OCI-LY3 (cell line): Measurements from ENCODE around the gene ERF.

Experiments
- EZH2phosphoT487 ChIP-seq: fragments of 200-600 bp; shearing (Covaris generic); IDR thresholded peaks from 2 replicates; pipeline ENCODE4 v1.6.1; 2018; ENCODE audit warnings: antibody characterized with exemption, mixed run types, low read depth
- TF ChIP-seq, protein P1 (sequence below): fragments of 200-600, 300-600 bp; sonication (generic); IDR thresholded peaks from 2 replicates; pipeline ENCODE4 v1.5.1; 2014; ENCODE audit warnings: antibody characterized with exemption, low read length, low read depth

GRCh38 chr19:42281146-42281826 is 26.4 kb upstream of the ERF start:
- TF ChIP-seq, protein P1, sequence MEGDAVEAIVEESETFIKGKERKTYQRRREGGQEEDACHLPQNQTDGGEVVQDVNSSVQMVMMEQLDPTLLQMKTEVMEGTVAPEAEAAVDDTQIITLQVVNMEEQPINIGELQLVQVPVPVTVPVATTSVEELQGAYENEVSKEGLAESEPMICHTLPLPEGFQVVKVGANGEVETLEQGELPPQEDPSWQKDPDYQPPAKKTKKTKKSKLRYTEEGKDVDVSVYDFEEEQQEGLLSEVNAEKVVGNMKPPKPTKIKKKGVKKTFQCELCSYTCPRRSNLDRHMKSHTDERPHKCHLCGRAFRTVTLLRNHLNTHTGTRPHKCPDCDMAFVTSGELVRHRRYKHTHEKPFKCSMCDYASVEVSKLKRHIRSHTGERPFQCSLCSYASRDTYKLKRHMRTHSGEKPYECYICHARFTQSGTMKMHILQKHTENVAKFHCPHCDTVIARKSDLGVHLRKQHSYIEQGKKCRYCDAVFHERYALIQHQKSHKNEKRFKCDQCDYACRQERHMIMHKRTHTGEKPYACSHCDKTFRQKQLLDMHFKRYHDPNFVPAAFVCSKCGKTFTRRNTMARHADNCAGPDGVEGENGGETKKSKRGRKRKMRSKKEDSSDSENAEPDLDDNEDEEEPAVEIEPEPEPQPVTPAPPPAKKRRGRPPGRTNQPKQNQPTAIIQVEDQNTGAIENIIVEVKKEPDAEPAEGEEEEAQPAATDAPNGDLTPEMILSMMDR: no peak
- no peak for TF ChIP-seq EZH2phosphoT487
